HEK293 (cell line): ENCODE measurements around the gene JUND.
A peak's percentile ranks its signal among the peaks of the same experiment; 100 is the strongest.

Source experiments
- CTCF ChIA-PET: fragments of 350-600 bp; formaldehyde crosslinking; extraction: SDS; loops from one replicate; lab custom pipeline; 2021; ENCODE audit warnings: antibody characterized with exemption; lab: Yijun Ruan, JAX
- POLR2A ChIA-PET: fragments of 300-600 bp; formaldehyde crosslinking; extraction: SDS; loops from one replicate; lab custom pipeline; 2020; ENCODE audit warnings: antibody characterized with exemption, inconsistent platforms; lab: Yijun Ruan, JAX
- H3K27ac ChIP-seq: fragments of 200-500 bp; sonication (Bioruptor generic); 2 replicates; pipeline ENCODE4 v1.5.1; 2014; ENCODE audit warnings: low read depth, low read length, control low read depth, inconsistent platforms; ENCODE audit errors: extremely low read depth
- H3K36me3 ChIP-seq, 2 experiments: fragments of 200-500 bp in 1 of 2; sonication (Bioruptor generic) in 1 of 2; 1 replicate in 1 of 2; 2 replicates in 1 of 2; pipeline ENCODE4 v1.5.1; 2014 to 2017; ENCODE audit warnings: inconsistent platforms in 2 of 2, low read length in 2 of 2; ENCODE audit not compliant: control insufficient read depth in 2 of 2, insufficient read depth in 1 of 2
- H3K4me1 ChIP-seq: fragments of 200-500 bp; sonication (Bioruptor generic); 2 replicates; pipeline ENCODE4 v1.5.1; 2014; ENCODE audit warnings: mild to moderate bottlenecking, low read length, inconsistent platforms; ENCODE audit not compliant: control insufficient read depth, insufficient read depth
- H3K4me3 ChIP-seq: 2 replicates; pipeline ENCODE4 v1.5.1; 2011; ENCODE audit warnings: low read depth, mild to moderate bottlenecking, control low read depth, low read length, moderate library complexity
- H3K9me3 ChIP-seq: fragments of 200-500 bp; sonication (Bioruptor generic); 2 replicates; pipeline ENCODE4 v1.5.1; 2014; ENCODE audit warnings: low read depth, low read length, inconsistent platforms; ENCODE audit not compliant: control insufficient read depth, insufficient read depth
- IKZF3 ChIP-seq: fragments of 450-650 bp; IDR thresholded peaks from 2 replicates; pipeline ENCODE4 v1.5.0; 2018; ENCODE audit warnings: missing biosample characterization, mild to moderate bottlenecking, missing genetic modification characterization, moderate library complexity
- KLF8 ChIP-seq: fragments of 450-650 bp; formaldehyde crosslinking; IDR thresholded peaks from 2 replicates; pipeline ENCODE4 v1.5.1; 2016; ENCODE audit warnings: missing biosample characterization, missing genetic modification characterization
- MEIS1 ChIP-seq: sonication (generic); formaldehyde crosslinking; IDR thresholded peaks from 2 replicates; pipeline ENCODE4 v1.8.1; 2022; ENCODE audit warnings: missing genetic modification reagents, mild to moderate bottlenecking, borderline replicate concordance
- SCRT1 ChIP-seq: fragments of 450-650 bp; formaldehyde crosslinking; IDR thresholded peaks from 2 replicates; pipeline ENCODE4 v1.5.1; 2016; ENCODE audit warnings: missing biosample characterization, missing genetic modification characterization, borderline replicate concordance
- SCRT2 ChIP-seq: fragments of 450-650 bp; formaldehyde crosslinking; IDR thresholded peaks from 2 replicates; pipeline ENCODE4 v1.5.1; 2016; ENCODE audit warnings: missing biosample characterization, missing genetic modification characterization
- SETDB1 ChIP-seq: IDR thresholded peaks from one replicate; pipeline ENCODE4 v1.6.1; 2017; ENCODE audit warnings: mild to moderate bottlenecking, low read length, moderate library complexity, mixed read lengths; ENCODE audit not compliant: insufficient read length
- SP7 ChIP-seq: fragments of 450-650 bp; formaldehyde crosslinking; IDR thresholded peaks from 2 replicates; pipeline ENCODE4 v1.5.1; 2016; ENCODE audit warnings: missing biosample characterization, missing genetic modification characterization
- TCF7L2 ChIP-seq: IDR thresholded peaks from 2 replicates; pipeline ENCODE4 v1.6.1; 2011; ENCODE audit warnings: low read depth, mild to moderate bottlenecking, inconsistent platforms, low read length, moderate library complexity, borderline replicate concordance
- ZBTB11 ChIP-seq: fragments of 450-650 bp; formaldehyde crosslinking; conservative IDR thresholded peaks from 2 replicates; pipeline ENCODE4 v1.5.1; 2016; ENCODE audit warnings: low read depth, missing biosample characterization, missing genetic modification characterization
- ZBTB48 ChIP-seq: fragments of 450-650 bp; formaldehyde crosslinking; IDR thresholded peaks from 2 replicates; pipeline ENCODE4 v1.5.1; 2016; ENCODE audit warnings: missing biosample characterization, missing genetic modification characterization
- ZFP69B ChIP-seq: fragments of 450-650 bp; formaldehyde crosslinking; IDR thresholded peaks from 2 replicates; pipeline ENCODE4 v1.5.1; 2016; ENCODE audit warnings: missing biosample characterization, missing genetic modification characterization
- ZNF302 ChIP-seq: fragments of 450-650 bp; formaldehyde crosslinking; IDR thresholded peaks from 2 replicates; pipeline ENCODE4 v1.5.1; 2016; ENCODE audit warnings: missing biosample characterization, missing genetic modification characterization, low read depth
- ZNF473 ChIP-seq: fragments of 450-650 bp; formaldehyde crosslinking; IDR thresholded peaks from 2 replicates; pipeline ENCODE4 v1.5.1; 2017; ENCODE audit warnings: missing biosample characterization, missing genetic modification characterization
- ZNF610 ChIP-seq: fragments of 450-650 bp; formaldehyde crosslinking; IDR thresholded peaks from 2 replicates; pipeline ENCODE4 v1.5.1; 2016; ENCODE audit warnings: missing biosample characterization, missing genetic modification characterization, borderline replicate concordance
- ZNF629 ChIP-seq: fragments of 450-650 bp; formaldehyde crosslinking; IDR thresholded peaks from 2 replicates; pipeline ENCODE4 v1.5.1; 2017; ENCODE audit warnings: missing biosample characterization, missing genetic modification characterization
- ZNF654 ChIP-seq: fragments of 450-650 bp; formaldehyde crosslinking; IDR thresholded peaks from 2 replicates; pipeline ENCODE4 v1.5.1; 2016; ENCODE audit warnings: low read depth, missing biosample characterization, missing genetic modification characterization
- ZNF692 ChIP-seq: fragments of 450-650 bp; formaldehyde crosslinking; IDR thresholded peaks from 2 replicates; pipeline ENCODE4 v1.5.1; 2016; ENCODE audit warnings: missing biosample characterization, missing genetic modification characterization
- TF ChIP-seq, protein P1 (sequence below): fragments of 450-650 bp; formaldehyde crosslinking; IDR thresholded peaks from 2 replicates; pipeline ENCODE4 v1.5.1; 2016; ENCODE audit warnings: missing biosample characterization, missing genetic modification characterization
- TF ChIP-seq, protein P2 (sequence below): fragments of 450-650 bp; formaldehyde crosslinking; IDR thresholded peaks from 2 replicates; pipeline ENCODE4 v1.5.1; 2017; ENCODE audit warnings: missing biosample characterization, missing genetic modification characterization

Gene JUND

GRCh38 chr19:18234194-18234593, 47.2 kb downstream of the JUND start:
- no peak overlapping the region for H3K4me3 ChIP-seq
- ChIA-PET POLR2A (interaction anchor here (0.9 kb wide), 1 partner anchor 12 kb away, joined by 5 read pairs; no protein-coding TSS in a partner anchor), CTCF (no interaction called here)
- no peak for TF ChIP-seq ZBTB11
- no peak for TF ChIP-seq IKZF3 (tag by site-specific recombination)
- TF ChIP-seq TCF7L2, result no peak
- TF ChIP-seq ZNF629 (tag by site-specific recombination), result no peak
- TF ChIP-seq ZBTB48 (tag by site-specific recombination), result no peak
- TF ChIP-seq SETDB1, result no peak
- TF ChIP-seq ZNF610 (tag by site-specific recombination), result no peak
- TF ChIP-seq ZNF302 (tag by site-specific recombination), result no peak
- no peak for TF ChIP-seq ZNF654 (tag by site-specific recombination)
- H3K36me3 ChIP-seq, result no peaks in the 10 kb centered on the region
- no peaks in the 10 kb centered on the region for H3K4me1 ChIP-seq
- H3K27ac ChIP-seq, result no peak overlapping the region
- no peaks in the 10 kb centered on the region for H3K9me3 ChIP-seq

- Histone ChIP-seq H3K4me1 (no peaks in the 10 kb centered on the region), H3K36me3 (no peaks in the 10 kb centered on the region), H3K9me3 (no peaks in the 10 kb centered on the region), H3K4me3 (no peak overlapping the region; the same call in 1 of the 2 replicates), H3K27ac (no peak overlapping the region)
- POLR2A ChIA-PET, result interaction anchor here (0.6 to 1.2 kb wide), 5 partner anchors 9 to 46 kb away, joined by 3 to 5 read pairs (median 3); no protein-coding TSS in a partner anchor
- CTCF ChIA-PET, result interaction anchor here (0.6 to 1.2 kb wide), 3 partner anchors 25 to 56 kb away, joined by 3 to 4 read pairs (median 4); no protein-coding TSS in a partner anchor
- TF ChIP-seq ZNF610 (tag by site-specific recombination) (peak; percentile 82; the same call in 1 of the 2 replicates), KLF8 (tag by site-specific recombination) (peak; percentile 30; the same call in 1 of the 2 replicates), ZNF473 (tag by site-specific recombination) (no peak), ZFP69B (peak; percentile 85), SCRT2 (tag by site-specific recombination) (peak; percentile 8; the same call in 1 of the 2 replicates), MEIS1 (CRISPR knock-in tag) (0 out of 2 replicates have a peak, but pooled peaks have one; percentile 22), SCRT1 (tag by site-specific recombination) (0 out of 2 replicates have a peak, but pooled peaks have one; percentile 12), ZNF629 (tag by site-specific recombination) (0 out of 2 replicates have a peak, but pooled peaks have one; percentile 17), ZNF692 (peak; percentile 86), SP7 (tag by site-specific recombination) (peak; percentile 43; the same call in 1 of the 2 replicates), ZBTB11 (peak; percentile 3; the same call in 1 of the 2 replicates)
- TF ChIP-seq, protein P1, sequence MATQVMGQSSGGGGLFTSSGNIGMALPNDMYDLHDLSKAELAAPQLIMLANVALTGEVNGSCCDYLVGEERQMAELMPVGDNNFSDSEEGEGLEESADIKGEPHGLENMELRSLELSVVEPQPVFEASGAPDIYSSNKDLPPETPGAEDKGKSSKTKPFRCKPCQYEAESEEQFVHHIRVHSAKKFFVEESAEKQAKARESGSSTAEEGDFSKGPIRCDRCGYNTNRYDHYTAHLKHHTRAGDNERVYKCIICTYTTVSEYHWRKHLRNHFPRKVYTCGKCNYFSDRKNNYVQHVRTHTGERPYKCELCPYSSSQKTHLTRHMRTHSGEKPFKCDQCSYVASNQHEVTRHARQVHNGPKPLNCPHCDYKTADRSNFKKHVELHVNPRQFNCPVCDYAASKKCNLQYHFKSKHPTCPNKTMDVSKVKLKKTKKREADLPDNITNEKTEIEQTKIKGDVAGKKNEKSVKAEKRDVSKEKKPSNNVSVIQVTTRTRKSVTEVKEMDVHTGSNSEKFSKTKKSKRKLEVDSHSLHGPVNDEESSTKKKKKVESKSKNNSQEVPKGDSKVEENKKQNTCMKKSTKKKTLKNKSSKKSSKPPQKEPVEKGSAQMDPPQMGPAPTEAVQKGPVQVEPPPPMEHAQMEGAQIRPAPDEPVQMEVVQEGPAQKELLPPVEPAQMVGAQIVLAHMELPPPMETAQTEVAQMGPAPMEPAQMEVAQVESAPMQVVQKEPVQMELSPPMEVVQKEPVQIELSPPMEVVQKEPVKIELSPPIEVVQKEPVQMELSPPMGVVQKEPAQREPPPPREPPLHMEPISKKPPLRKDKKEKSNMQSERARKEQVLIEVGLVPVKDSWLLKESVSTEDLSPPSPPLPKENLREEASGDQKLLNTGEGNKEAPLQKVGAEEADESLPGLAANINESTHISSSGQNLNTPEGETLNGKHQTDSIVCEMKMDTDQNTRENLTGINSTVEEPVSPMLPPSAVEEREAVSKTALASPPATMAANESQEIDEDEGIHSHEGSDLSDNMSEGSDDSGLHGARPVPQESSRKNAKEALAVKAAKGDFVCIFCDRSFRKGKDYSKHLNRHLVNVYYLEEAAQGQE (tag by site-specific recombination), result peak; percentile 100
- TF ChIP-seq, protein P2, sequence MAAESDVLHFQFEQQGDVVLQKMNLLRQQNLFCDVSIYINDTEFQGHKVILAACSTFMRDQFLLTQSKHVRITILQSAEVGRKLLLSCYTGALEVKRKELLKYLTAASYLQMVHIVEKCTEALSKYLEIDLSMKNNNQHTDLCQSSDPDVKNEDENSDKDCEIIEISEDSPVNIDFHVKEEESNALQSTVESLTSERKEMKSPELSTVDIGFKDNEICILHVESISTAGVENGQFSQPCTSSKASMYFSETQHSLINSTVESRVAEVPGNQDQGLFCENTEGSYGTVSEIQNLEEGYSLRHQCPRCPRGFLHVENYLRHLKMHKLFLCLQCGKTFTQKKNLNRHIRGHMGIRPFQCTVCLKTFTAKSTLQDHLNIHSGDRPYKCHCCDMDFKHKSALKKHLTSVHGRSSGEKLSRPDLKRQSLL, result no peak
Observed at GRCh38 chr19:18233224-18233825, 48.1 kb downstream of the JUND start.
